OCI-LY1 (cell line): ENCODE data around the gene MRPL22.

Experiments used
- H2AFZ ChIP-seq: fragments of 200-600 bp; sonication (generic), shearing (Covaris generic); 2 replicates; pipeline ENCODE4 v1.6.0; 2014; ENCODE audit warnings: antibody characterized with exemption, mild to moderate bottlenecking, low read length
- H3F3A ChIP-seq: fragments of 200-600 bp; sonication (generic), shearing (Covaris generic); 2 replicates; pipeline ENCODE4 v1.6.0; 2014; ENCODE audit warnings: mild to moderate bottlenecking, antibody characterized with exemption, low read length, moderate library complexity; ENCODE audit not compliant: insufficient read depth
- H3K27ac ChIP-seq: fragments of 200-600 bp; sonication (generic); 2 replicates; pipeline ENCODE4 v1.5.1; 2014; ENCODE audit warnings: low read length, mixed run types, mild to moderate bottlenecking, low read depth; ENCODE audit not compliant: poor library complexity, severe bottlenecking
- H3K27me3 ChIP-seq: fragments of 200-600 bp; sonication (generic); 2 replicates; pipeline ENCODE4 v1.6.0; 2014; ENCODE audit warnings: antibody characterized with exemption, mild to moderate bottlenecking, low read length, moderate library complexity; ENCODE audit not compliant: insufficient read depth
- H3K36me3 ChIP-seq: fragments of 200-600 bp; sonication (generic); 2 replicates; pipeline ENCODE4 v1.6.1; 2014; ENCODE audit warnings: mild to moderate bottlenecking, antibody characterized with exemption, low read length, moderate library complexity, mixed read lengths; ENCODE audit not compliant: insufficient read depth
- H3K4me1 ChIP-seq: fragments of 200-600 bp; sonication (generic); 2 replicates; pipeline ENCODE4 v1.5.1; 2014; ENCODE audit warnings: mild to moderate bottlenecking, low read length, moderate library complexity; ENCODE audit not compliant: insufficient read depth, severe bottlenecking
- H3K4me2 ChIP-seq: fragments of 200-600 bp; sonication (generic), shearing (Covaris generic); 2 replicates; pipeline ENCODE4 v1.6.1; 2014; ENCODE audit warnings: low read length
- H3K4me3 ChIP-seq: fragments of 200-600 bp; sonication (generic); 2 replicates; pipeline ENCODE4 v1.5.1; 2014; ENCODE audit warnings: low read length, low read depth, mild to moderate bottlenecking, mixed read lengths; ENCODE audit not compliant: poor library complexity, severe bottlenecking
- H3K79me2 ChIP-seq: fragments of 200-600 bp; shearing (Covaris generic); 2 replicates; pipeline ENCODE4 v1.6.1; 2016; ENCODE audit warnings: mixed run types, low read length, mixed read lengths; ENCODE audit not compliant: insufficient read depth
- H3K9ac ChIP-seq: fragments of 200-600 bp; sonication (generic), shearing (Covaris generic); 2 replicates; pipeline ENCODE4 v1.6.1; 2014; ENCODE audit warnings: mild to moderate bottlenecking, low read length, mixed read lengths
- H3K9me2 ChIP-seq: fragments of 200-600 bp; sonication (generic), shearing (Covaris generic); 2 replicates; pipeline ENCODE4 v1.6.1; 2014; ENCODE audit warnings: low read depth, mild to moderate bottlenecking, low read length, mixed read lengths
- H3K9me3 ChIP-seq: fragments of 200-600 bp; shearing (Covaris generic); 2 replicates; pipeline ENCODE4 v1.6.1; 2014; ENCODE audit warnings: low read length, mixed read lengths
- H4K20me1 ChIP-seq: fragments of 200-600 bp; sonication (generic), shearing (Covaris generic); 2 replicates; pipeline ENCODE4 v1.6.0; 2016; ENCODE audit warnings: mild to moderate bottlenecking, low read length; ENCODE audit not compliant: insufficient read depth
- EZH2 ChIP-seq: fragments of 200-600 bp; sonication (generic), shearing (Covaris generic); IDR thresholded peaks from 2 replicates; pipeline ENCODE4 v1.8.0; 2017; ENCODE audit warnings: borderline replicate concordance, mixed run types, mild to moderate bottlenecking, antibody characterized with exemption, low read length, moderate library complexity, mixed read lengths
- TF ChIP-seq, protein P1 (sequence below): fragments of 200-600 bp; sonication (generic), shearing (Covaris generic); IDR thresholded peaks from 2 replicates; pipeline ENCODE4 v1.5.1; 2017; ENCODE audit warnings: mild to moderate bottlenecking, antibody characterized with exemption, low read length, moderate library complexity, mixed read lengths

MRPL22 gene

DNA sequence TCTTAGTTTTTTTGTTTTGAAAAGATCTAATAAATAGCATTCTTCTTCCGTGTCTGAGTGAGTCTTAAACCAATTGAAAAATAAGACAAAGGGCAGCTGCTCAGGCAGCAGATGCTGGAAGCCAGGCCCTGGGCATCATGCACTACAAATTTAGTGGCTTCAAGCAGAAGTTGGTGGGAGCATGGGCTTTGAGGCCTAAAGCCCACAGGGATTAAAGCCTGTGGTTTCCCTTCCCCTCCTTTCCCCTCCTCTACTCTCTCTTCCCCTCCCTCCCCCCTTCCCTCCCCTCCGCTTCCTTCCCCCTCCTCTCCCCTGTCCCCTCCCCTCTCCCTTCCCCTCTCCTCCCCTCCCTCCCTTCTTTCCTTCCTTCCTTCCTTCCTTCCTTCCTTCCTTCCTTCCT is 52.6 kb downstream of the MRPL22 start:
- TF ChIP-seq EZH2, result no peak
- TF ChIP-seq, protein P1, sequence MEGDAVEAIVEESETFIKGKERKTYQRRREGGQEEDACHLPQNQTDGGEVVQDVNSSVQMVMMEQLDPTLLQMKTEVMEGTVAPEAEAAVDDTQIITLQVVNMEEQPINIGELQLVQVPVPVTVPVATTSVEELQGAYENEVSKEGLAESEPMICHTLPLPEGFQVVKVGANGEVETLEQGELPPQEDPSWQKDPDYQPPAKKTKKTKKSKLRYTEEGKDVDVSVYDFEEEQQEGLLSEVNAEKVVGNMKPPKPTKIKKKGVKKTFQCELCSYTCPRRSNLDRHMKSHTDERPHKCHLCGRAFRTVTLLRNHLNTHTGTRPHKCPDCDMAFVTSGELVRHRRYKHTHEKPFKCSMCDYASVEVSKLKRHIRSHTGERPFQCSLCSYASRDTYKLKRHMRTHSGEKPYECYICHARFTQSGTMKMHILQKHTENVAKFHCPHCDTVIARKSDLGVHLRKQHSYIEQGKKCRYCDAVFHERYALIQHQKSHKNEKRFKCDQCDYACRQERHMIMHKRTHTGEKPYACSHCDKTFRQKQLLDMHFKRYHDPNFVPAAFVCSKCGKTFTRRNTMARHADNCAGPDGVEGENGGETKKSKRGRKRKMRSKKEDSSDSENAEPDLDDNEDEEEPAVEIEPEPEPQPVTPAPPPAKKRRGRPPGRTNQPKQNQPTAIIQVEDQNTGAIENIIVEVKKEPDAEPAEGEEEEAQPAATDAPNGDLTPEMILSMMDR, result no peak
- Histone ChIP-seq H3K36me3 (no peaks in the 10 kb centered on the region), H3K9me2 (no peaks in the 10 kb centered on the region), H2AFZ (no peak overlapping the region), H3F3A (no peaks in the 10 kb centered on the region), H3K79me2 (no peaks in the 10 kb centered on the region), H3K4me2 (no peak overlapping the region), H3K4me1 (no peaks in the 10 kb centered on the region), H4K20me1 (no peaks in the 10 kb centered on the region), H3K27ac (no peak overlapping the region), H3K9ac (no peak overlapping the region), H3K4me3 (no peak overlapping the region), H3K27me3 (no peaks in the 10 kb centered on the region), H3K9me3 (no peaks in the 10 kb centered on the region)

DNA sequence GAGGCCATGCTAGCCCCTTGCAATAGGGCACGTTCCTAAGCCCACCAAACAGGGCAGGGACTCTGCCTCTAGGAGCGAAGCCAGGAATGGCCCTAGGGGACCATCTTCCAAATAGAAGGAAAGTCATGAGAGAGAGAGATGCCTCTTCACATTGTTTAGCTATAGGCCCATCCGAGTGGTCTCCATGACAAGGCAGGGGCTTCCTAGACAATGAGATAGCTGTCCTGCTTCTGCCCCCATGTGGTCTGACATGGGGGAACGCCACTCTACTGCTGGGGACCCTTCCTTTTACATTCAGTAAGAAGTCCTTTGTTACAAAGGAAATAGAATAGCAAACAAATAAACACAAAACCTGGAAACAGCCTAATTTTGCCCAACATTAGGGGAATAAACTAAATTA is 54.8 kb downstream of the MRPL22 start:
- TF ChIP-seq, protein P1, result peak; percentile 60
- no peak for TF ChIP-seq EZH2
- Histone ChIP-seq H3K4me1 (no peaks in the 10 kb centered on the region), H4K20me1 (no peaks in the 10 kb centered on the region), H3K27me3 (no peaks in the 10 kb centered on the region), H3K79me2 (no peaks in the 10 kb centered on the region), H3K9me3 (no peaks in the 10 kb centered on the region), H3K36me3 (no peaks in the 10 kb centered on the region), H3K27ac (no peak overlapping the region), H3K9me2 (no peaks in the 10 kb centered on the region), H2AFZ (no peak overlapping the region), H3K9ac (no peak overlapping the region), H3K4me3 (no peak overlapping the region), H3K4me2 (no peak overlapping the region), H3F3A (no peaks in the 10 kb centered on the region)

DNA sequence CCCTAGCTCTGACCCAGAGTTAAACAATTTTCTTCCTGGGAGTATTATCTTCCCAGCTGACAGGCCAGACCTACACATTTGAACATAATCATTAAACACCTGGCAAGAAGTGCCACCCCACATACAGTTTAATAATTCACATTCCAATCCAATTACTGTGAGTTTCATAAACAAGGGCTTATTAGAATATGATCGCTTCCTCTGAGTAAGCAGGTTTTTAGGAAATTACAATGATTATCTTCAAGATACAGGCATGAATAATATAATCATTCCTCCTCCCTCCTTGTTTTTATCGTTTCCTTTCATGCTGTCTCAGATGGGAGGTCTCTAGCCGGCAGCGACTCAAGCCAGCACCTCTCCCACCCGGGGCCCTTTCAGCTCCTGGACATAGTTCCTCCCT is 56.9 kb downstream of the MRPL22 start:
- H3K36me3 ChIP-seq, result no peaks in the 10 kb centered on the region
- no peak overlapping the region for H2AFZ ChIP-seq
- H3K9ac ChIP-seq, result no peak overlapping the region
- no peak overlapping the region for H3K27ac ChIP-seq
- no peaks in the 10 kb centered on the region for H3K79me2 ChIP-seq
- no peaks in the 10 kb centered on the region for H3K9me3 ChIP-seq
- no peak overlapping the region for H3K4me2 ChIP-seq
- no peaks in the 10 kb centered on the region for H3K27me3 ChIP-seq
- no peaks in the 10 kb centered on the region for H3K9me2 ChIP-seq
- no peaks in the 10 kb centered on the region for H3F3A ChIP-seq
- TF ChIP-seq EZH2, result no peak
- TF ChIP-seq, protein P1, result no peak
- H3K4me1 ChIP-seq, result no peaks in the 10 kb centered on the region
- H4K20me1 ChIP-seq, result no peaks in the 10 kb centered on the region
- no peak overlapping the region for H3K4me3 ChIP-seq
